Fibroblast of the conjunctiva (primary cell): Measurements from ENCODE around the gene MINDY4.

ENCODE experiments used
- DNase-seq: peaks from one replicate; pipeline ENCODE4 v3.0.0-alpha.2; 2010; ENCODE audit warnings: low read depth

Gene MINDY4

GRCh38 chr7:30903146-30903545 lies 131.9 kb downstream of the MINDY4 start:
- no peak for DNase-seq

DNA sequence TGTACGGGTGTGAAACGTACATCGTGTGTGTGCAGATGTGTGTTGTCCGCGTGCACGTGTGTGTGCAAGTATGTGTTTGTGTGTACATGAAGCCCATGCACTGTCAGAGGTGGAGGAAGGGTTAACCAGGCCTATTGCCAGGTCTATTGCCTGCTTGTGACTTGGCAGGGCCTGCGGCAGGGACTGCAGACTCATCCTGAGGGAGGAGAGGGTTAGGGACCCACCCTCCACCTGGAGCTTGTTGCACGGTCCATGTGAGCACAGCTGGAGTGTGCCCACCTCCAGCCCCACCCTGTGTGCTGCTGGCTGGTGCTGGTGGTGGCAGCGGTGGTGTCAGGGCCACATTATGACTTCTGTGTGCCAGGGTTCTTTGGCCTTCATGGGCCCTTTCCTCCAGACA lies 133.3 kb downstream of the MINDY4 start:
- no peak for DNase-seq

GRCh38 chr7:30905078-30906012 lies 134.1 kb downstream of the MINDY4 start:
- DNase-seq, result no peak

- no peak for DNase-seq
Observed at GRCh38 chr7:30906014-30906413, 134.8 kb downstream of the MINDY4 start.

GRCh38 chr7:30906515-30907240 lies 135.5 kb downstream of the MINDY4 start:
- DNase-seq, result no peak

DNA sequence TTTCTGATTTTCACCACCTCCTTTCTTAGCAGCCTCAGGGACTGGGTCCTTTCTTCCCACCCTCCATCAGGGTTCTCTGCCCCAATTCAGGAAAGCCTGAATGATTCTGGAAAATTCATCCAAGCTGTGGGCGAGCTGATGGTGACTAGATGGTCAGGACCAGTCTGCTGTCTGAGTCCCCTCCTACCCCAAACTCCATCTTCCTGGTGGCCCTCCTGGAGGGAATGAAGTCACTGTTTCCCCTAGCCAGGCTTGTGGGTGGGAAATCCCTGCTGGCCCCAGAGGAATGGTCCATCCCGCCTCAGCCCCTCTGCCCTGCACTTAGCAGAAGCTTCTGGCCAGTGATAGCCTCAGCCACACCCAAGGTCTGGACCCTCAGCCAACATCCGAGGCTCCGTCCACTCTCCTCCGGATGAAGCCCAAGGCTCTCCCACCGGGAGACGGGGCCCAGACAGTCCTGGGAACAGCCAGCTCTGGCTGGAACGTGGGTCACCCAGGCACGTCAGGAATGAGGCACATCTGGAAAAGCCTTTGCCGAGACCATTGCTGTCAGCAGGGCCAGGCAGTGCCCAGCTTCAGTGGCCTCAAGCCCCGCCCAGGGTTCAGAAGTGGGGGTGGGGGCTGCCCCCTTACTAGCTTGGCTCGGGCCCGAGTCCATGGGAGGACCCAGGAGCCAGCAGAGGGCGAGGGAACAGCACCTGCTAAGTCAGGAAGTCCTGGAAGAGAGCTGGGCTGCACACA lies 136.5 kb downstream of the MINDY4 start:
- no peak for DNase-seq

DNA sequence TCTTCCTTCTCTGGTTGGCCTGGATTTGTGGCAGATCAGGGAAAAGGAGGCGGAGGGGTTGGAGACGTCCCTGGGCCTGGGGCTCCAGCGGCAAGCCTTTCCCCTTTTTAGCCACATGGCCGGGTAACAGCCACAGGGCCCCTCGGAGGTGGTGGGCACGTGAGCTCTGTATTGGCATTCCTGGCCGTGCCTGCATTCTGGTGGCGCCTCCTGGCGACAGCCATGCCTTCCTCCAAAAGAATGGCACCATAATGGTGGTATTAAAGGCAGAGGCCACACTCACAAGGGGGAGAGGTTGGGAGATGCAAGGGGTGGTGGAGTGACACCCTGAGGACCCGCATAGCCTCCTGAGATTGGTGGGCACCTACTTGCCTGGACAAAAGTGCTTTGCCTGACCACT lies 137.5 kb downstream of the MINDY4 start:
- no peak for DNase-seq

- no peak for DNase-seq
Observed at GRCh38 chr7:30909431-30909830, 138.2 kb downstream of the MINDY4 start.

- DNase-seq, result no peak
Observed at GRCh38 chr7:30910411-30911073, 139.3 kb downstream of the MINDY4 start.

DNA sequence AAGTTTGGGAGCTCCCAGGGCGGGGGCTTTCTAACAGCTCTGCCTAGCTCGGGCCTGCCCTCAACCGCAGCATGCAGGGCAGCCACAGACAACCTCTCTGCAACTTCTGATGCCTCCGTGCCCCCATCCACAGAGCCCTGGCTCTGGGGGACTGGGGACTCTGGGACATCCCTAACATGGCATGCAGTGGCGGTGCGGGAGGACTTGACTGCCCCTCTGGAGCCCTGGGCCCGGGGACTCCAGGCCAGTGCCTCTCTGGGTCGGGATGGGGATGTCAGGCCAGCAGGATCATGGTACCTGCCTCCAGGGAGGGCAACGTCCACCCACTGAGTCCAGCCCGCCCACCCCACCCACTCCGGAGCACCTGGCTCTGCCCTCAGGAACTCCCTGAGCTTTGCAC lies 139.9 kb downstream of the MINDY4 start:
- DNase-seq, result no peak

DNA sequence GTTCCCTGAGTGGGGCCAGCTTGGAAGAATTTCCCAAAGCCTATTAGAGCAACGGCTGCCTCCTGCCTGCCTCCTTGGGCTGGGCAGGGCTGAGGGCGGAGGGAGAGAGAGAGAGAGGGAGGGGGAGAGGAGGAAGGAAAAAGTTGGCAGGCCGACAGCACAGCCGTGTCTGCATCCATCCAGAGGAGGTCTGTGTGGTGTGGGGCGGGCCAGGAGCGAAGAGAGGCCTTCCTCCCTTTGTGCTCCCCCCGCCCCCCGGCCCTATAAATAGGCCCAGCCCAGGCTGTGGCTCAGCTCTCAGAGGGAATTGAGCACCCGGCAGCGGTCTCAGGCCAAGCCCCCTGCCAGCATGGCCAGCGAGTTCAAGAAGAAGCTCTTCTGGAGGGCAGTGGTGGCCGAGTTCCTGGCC lies 140.3 kb downstream of the MINDY4 start, which contains the start of gene AQP1:
AQP1 (plus strand) TSS at position 293 of the 409 bp plus-strand sequence; CDS start at position 350, 57 bp downstream.
- peak; percentile 29 for DNase-seq

DNA sequence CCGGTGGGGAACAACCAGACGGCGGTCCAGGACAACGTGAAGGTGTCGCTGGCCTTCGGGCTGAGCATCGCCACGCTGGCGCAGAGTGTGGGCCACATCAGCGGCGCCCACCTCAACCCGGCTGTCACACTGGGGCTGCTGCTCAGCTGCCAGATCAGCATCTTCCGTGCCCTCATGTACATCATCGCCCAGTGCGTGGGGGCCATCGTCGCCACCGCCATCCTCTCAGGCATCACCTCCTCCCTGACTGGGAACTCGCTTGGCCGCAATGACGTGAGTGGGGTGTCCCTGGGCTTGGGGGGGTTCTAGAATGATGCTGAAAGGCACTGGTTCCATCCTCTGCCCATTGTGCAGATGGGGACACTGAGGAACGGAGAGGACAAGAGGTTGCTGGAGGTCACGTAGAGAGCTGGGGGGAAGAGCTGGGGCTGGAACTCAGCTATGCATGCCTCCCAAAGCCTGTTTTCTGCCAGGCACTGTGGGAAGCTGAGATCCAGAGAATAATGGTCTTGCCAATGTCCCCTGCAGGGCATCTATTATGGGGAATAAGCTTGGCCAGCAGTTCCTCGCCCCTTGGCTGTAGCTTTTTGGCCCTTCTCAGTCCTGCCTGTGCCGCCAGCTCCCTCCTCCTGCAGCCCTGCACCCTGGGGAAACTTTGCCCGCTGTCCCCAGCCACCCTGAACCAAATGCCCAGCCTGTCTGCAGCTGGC lies 141.0 kb downstream of the MINDY4 start:
- DNase-seq, result no peak

GRCh38 chr7:30912731-30912985 lies 141.4 kb downstream of the MINDY4 start:
- DNase-seq, result no peak

GRCh38 chr7:30912986-30913811 lies 142.0 kb downstream of the MINDY4 start:
- no peak for DNase-seq

DNA sequence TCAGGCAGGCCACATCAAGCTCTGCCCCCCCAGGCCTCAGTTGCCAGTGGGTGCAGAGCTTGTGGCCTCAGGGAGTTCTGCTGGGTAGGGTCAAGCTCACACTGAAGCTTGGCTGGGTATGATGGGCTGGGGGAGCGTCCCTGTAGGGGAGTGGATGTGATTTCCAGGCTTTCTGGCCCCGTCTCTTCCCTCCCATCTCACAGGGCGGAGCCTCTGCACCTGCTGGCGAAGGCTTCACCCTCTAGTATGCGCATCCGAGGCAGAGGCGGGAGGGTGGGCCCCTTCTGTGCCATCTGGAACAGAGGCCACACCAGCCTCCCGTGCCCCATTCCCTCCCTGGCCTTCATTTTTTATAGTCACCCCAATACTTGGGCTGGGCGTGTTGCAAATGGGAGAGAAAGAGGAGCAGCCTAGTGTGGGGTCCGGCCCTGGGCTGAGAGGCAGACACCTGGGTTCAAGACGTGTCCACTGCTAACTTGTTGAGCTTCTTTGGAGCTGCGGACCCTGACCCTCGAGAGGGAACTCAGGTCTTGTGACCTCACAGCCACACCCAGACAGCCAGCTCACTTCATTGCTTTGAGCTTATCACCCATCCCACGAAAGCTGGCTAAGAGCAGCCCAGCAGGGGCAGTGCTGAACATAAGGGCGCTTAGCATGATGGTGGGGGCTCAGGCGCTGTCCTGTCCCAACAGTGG lies 142.8 kb downstream of the MINDY4 start:
- DNase-seq, result no peak

DNA sequence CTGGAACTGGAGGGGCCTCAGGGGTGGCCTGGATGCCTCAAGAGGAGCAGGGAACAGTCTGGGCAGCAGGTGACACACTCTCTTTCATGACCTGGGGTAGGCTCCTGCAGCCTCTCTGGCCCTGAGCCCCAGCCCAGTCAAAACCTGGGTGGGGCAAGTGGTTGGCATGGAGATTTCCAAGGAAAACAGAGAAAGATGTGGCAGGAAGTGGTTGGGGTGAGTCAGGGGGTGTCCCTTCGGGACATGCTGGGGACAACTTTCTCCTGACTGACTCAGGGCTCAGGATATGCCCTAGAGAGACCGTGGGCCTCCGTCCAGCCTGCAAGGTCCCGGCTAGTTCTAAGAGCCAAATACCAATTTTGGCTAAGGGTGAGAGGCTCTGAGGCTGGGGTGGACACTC lies 143.4 kb downstream of the MINDY4 start:
- DNase-seq, result peak; percentile 42

DNA sequence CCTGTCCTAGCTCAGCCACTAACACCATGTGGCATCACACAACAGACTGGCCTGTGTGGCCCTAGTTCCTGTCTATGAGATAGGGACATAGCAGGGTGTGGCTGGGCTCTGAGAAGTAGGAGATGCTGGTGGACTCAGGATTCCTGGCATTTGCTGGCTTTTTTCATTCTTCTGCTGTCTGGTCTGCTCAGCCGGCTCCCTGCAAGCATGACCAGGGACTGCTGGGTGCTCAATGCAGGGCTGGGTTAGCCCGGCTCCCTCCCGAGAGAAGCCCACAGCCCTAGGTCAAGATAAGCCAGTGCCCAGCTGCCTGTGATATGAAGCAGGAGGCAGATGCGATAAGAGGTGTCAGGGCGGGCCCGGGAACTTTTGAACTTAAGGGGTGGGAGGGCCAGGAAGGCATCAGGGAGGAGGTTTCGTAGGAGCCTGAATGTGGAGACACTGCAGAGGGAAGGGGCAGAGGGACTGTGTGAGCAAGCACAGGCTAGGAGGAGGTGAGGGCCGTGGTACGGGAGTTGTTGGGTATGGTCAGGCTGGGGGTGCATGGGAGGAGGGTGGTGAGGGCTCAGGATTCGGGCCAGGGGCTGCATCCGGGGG lies 143.9 kb downstream of the MINDY4 start:
- no peak for DNase-seq

DNA sequence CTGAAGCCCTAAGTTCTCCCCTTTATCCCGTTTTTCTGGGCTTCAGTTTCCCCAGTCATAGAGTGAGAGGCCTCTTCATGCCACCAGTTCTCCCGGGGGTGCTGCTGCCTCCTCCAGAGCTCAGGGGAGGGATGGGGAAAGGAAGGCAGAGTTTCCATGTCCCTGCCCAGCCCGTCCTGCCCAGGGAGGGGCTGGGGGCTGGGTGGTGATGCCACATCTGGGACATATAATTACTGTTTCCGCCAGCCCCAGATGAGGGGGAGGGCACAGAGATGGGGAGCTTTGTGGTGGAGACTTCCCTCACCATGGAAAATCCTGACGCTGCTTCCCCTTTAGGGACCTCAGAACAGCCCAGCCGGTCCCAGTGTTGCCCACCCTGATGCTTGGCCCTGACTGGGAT lies 144.5 kb downstream of the MINDY4 start:
- no peak for DNase-seq

- no peak for DNase-seq
Observed at GRCh38 chr7:30916255-30916654, 145.0 kb downstream of the MINDY4 start.

GRCh38 chr7:30916767-30917166 lies 145.6 kb downstream of the MINDY4 start:
- DNase-seq, result no peak
